Lower leg skin (tissue), 4 donors: Measurements from ENCODE around the gene NRG3. TPM values are rescaled to one million over a fixed set of nuclear protein-coding genes. Genes with fewer than 3 reads are reported as not detected.

Experiments used
- DNase-seq, 2 donors: peaks; one replicate each; pipeline ENCODE4 v3.0.0-alpha.2; 2019; ENCODE audit warnings: low spot score in 2 of 2
- H3K4me3 ChIP-seq: fragments of 200-600 bp; sonication (generic); 2 replicates; pipeline ENCODE4 v1.5.1; 2017; ENCODE audit warnings: mild to moderate bottlenecking, low read depth; ENCODE audit not compliant: poor library complexity, severe bottlenecking
- POLR2A ChIP-seq, 2 donors: fragments of 450-650 bp; IDR thresholded peaks; one replicate each; pipeline ENCODE4 v1.6.1; 2016 to 2017; ENCODE audit warnings: antibody characterized with exemption in 2 of 2, mild to moderate bottlenecking in 1 of 2, moderate library complexity in 1 of 2
- WGBS, 2 donors: methylation state at CpG; one replicate each; pipeline ENCODE4 v1.1.5; 2018; 5-methylcytosine and 5-hydroxymethylcytosine counted together
- intact Hi-C: fragments of 100-400 bp; cut with DNase I; formaldehyde crosslinking; loops from one replicate; pipeline ENCODE4 v1.15.0; 2023; ENCODE audit warnings: low total_unique reads
- total RNA-seq, 4 donors: library from RNA; depleted of rRNA; stranded (reverse); fragments of >200 nt; gene quantifications; one replicate each; pipeline ENCODE4 v1.1.0, GENCODE V29; 2016
- TF ChIP-seq, protein P1 (sequence below), 3 donors: fragments of 450-650 bp; IDR thresholded peaks; one replicate each; pipeline ENCODE4 v1.5.1; 2016; ENCODE audit warnings: antibody characterized with exemption in 3 of 3, mild to moderate bottlenecking in 3 of 3, moderate library complexity in 2 of 3

NRG3 gene
- total RNA-seq, 4 donors from 2014 or later, result 0.15 to 2.5 (median 0.50) TPM

DNA sequence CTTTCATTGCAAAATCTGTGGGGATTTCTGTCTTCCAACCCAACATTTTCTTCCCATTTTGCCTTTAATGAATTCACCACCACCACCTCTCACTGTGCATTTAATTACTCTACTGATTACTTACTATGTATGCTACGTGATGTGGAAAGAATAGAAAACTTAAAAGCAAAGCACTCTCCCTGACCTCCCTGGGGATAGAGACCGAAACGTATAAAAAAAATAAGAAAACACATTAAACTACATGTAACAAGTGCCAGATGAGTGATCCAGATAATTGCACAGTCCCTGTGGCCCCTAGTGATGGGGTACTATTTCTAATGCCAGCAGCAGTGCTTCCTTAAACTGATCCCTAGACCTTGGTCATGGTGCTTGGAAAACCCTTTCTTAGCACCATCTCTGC is 478.4 kb downstream of the NRG3 start:
- TF ChIP-seq, protein P1, sequence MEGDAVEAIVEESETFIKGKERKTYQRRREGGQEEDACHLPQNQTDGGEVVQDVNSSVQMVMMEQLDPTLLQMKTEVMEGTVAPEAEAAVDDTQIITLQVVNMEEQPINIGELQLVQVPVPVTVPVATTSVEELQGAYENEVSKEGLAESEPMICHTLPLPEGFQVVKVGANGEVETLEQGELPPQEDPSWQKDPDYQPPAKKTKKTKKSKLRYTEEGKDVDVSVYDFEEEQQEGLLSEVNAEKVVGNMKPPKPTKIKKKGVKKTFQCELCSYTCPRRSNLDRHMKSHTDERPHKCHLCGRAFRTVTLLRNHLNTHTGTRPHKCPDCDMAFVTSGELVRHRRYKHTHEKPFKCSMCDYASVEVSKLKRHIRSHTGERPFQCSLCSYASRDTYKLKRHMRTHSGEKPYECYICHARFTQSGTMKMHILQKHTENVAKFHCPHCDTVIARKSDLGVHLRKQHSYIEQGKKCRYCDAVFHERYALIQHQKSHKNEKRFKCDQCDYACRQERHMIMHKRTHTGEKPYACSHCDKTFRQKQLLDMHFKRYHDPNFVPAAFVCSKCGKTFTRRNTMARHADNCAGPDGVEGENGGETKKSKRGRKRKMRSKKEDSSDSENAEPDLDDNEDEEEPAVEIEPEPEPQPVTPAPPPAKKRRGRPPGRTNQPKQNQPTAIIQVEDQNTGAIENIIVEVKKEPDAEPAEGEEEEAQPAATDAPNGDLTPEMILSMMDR (IDR thresholded peaks at IDR 0.05), result no peak
- TF ChIP-seq POLR2A (IDR thresholded peaks at IDR 0.05), result no peak
- H3K4me3 ChIP-seq, result no peak overlapping the region
- intact Hi-C loops, result no loop called here
- 84% methylated on average over 3 of the region's 3 CpGs for WGBS, 2 donors
- DNase-seq, result no peak

DNA sequence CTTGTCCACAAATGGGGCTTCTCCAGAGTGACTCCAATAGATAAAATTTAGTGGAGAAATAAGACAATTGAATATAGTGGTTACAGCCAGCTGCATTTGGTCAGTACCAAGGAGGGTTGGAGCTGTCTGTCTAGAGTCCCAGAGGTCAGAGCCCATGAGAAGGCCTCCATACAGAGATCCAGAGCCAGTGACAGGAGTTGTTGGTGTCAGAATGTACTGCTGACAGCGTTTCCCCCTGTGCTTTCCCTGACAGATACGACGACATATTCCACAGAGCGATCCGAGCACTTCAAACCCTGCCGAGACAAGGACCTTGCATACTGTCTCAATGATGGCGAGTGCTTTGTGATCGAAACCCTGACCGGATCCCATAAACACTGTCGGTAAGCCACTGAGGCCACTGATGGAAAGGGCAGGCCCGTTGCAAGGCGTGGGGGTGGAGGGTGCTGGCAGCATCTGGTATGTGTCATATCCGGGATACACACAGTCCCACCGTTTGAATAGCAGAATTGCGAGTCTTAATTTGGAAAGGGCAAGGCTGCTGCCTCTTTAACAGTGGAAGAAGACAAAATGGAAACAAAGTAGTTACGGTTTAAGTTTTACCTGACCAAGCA is 483.6 kb downstream of the NRG3 start:
- DNase-seq, result no peak
- intact Hi-C loops, result no loop called here
- no peak overlapping the region for H3K4me3 ChIP-seq
- TF ChIP-seq POLR2A (IDR thresholded peaks at IDR 0.05), result no peak
- TF ChIP-seq, protein P1 (IDR thresholded peaks at IDR 0.05), result no peak
- WGBS, 2 donors, result 74 to 80% methylated on average over 16 of the region's 16 CpGs

DNA sequence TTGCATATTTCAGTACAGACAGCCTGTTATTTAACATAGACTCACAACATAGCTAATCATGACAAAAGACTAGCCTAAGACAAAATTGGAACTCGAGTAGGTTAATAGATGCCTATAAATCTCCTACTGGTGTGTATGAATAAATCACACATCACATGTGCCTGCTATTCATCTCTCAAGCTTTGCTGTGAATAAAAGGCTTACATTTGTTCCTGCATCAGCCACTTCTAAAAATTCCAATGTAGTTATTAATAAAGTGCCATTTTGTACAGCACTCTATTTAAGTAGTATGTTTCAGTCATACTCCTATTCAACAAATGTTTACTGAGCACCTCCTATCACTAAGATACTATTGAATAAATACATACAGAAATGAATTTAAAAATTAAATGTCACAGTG is 486.3 kb downstream of the NRG3 start:
- intact Hi-C loops, result no loop called here
- DNase-seq, result no peak
- H3K4me3 ChIP-seq, result no peak overlapping the region
- TF ChIP-seq, protein P1 (IDR thresholded peaks at IDR 0.05), result no peak
- no peak for TF ChIP-seq POLR2A (IDR thresholded peaks at IDR 0.05)
- 31 to 49% methylated on average over 1 of the region's 1 CpG for WGBS, 2 donors

DNA sequence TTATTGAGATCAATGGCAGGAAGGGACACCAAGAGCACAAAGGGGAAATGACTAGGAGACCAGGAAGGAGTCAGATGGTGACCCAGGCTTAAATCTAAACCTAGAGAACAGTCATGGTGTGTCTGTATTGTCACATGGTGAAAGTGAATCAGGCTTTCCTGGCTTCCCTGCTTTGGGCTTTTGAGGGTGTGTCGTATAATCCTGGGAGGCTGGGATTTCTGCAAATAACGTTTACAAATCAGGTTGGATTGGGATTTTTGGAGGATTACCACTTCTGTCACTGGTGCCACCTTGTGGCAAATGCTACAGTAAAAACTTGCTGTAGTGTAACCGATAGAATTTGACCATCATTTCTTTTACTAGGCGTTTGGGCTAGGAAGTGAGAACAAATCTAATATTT is 502.6 kb downstream of the NRG3 start:
- intact Hi-C loops, result no loop called here
- DNase-seq, result no peak
- TF ChIP-seq, protein P1 (IDR thresholded peaks at IDR 0.05), result no peak
- no peak for TF ChIP-seq POLR2A (IDR thresholded peaks at IDR 0.05)
- WGBS, 2 donors, result 43% methylated on average over 4 of the region's 4 CpGs
- no peak overlapping the region for H3K4me3 ChIP-seq

DNA sequence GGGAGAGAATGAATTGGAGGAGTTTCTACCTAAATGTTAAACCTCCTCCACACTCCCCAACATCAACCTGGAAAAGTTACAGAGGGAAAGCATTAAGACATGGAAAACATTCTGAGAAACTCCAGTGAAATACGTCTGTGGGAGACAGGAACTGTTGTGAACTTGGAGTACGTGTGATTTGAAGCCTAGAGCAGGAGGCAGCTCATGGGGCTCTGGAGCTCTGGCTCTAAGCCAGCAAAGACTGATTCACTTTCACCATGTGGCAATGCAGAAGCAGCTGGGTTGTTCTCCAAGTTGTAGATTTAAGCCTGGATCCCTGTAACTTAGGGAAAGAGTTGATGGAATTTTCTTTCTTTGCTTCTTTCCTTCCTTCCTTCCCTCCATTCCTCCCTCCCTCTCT is 503.2 kb downstream of the NRG3 start:
- DNase-seq, result no peak

More for the DNA sequence above, 503.2 kb downstream of the NRG3 start:
- intact Hi-C loops, result no loop called here
- TF ChIP-seq POLR2A (IDR thresholded peaks at IDR 0.05), result no peak
- TF ChIP-seq, protein P1 (IDR thresholded peaks at IDR 0.05), result no peak
- WGBS, 2 donors, result 8 to 15% methylated on average over 2 of the region's 2 CpGs
- no peak overlapping the region for H3K4me3 ChIP-seq
